Measurements from ENCODE around the gene SKI. TPM values are rescaled to one million over a fixed set of nuclear protein-coding genes. Genes with fewer than 3 reads are reported as not detected.

Gene SKI
- total and polyA plus RNA-seq, 9 of the 15 experiments (the other 6 are each of a cell fraction or from before 2014, with no cell fraction given), result 0.10 to 60.5 (median 4.6) TPM

DNA sequence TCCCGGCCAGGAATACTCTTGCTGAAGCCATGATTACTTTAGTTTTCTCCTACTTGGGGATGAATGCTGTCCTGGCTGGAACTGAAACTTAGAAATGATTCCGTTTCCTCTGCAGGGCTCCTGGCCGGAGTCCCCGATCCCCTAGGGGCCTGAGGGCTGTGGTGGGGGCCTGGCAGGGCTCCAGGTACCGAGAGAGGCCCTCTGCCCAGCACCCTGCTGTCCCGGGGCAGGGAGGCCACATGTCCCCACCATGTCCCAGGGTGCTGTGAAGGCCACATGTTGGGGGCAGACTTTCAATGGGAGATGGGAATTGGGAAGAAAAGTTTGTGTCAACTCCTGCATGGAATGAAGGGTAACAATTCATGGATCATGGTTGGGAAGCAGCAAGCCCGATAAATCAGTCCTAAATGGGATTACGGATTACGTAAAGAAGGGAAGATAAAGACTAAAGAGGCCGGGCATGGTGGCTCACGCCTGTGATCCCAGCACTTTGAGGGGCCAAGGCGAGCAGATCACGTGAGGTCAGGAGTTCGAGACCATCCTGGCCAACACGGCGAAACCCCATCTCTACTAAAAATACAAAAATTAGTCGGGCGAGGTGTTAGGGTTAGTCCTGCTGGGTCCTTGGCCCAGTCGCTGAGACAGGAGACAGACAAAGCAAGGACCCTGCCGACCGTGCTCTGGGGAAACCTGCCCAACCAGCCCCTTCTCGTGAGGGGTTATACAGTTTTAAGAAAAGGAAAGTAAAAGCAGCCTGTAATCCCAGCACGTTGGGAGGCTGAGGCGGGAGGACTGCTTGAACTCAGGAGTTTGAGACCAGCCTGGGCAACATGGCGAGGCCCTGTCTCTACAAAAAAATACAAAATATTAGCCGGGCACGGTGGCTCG lies 125.7 kb downstream of the SKI start:
- BruUV-seq (replicated peaks), result no TSS peak
- Histone ChIP-seq H3K27me3 (ENCODE audit: control insufficient read depth in 2 of 2, insufficient read depth in 2 of 2, low read length in 2 of 2) (peaks cover 88 to 96% of the 10 kb centered on the region in 2 experiments), H3K27ac (ENCODE audit: extremely low read depth, low read depth, low read length) (no peak overlapping the region), H3K36me3 (ENCODE audit: control insufficient read depth, insufficient read depth, low read length) (no peaks in the 10 kb centered on the region), H3K9ac (ENCODE audit: insufficient read depth in 1 of 2, low read depth in 2 of 2, low read length in 2 of 2) (no peak overlapping the region; a peak in 1 of 4 replicates), H3K9me1 (ENCODE audit: control insufficient read depth, insufficient read depth, low read length) (no peaks in the 10 kb centered on the region), H3K4me3 (no peak overlapping the region), H3K4me1 (replicated peaks in 1 of 2; ENCODE audit: control insufficient read depth in 2 of 2, insufficient read depth in 2 of 2, low read length in 2 of 2) (peaks cover 0 to 37% of the 10 kb centered on the region in 2 experiments; a peak in 1 of 5 replicates), H3K9me3 (replicated peaks; ENCODE audit: control insufficient read depth, insufficient read depth, low read depth, low read length) (no peaks in the 10 kb centered on the region), H2AFZ (ENCODE audit: low read depth, low read length) (no peak overlapping the region), H3K79me2 (ENCODE audit: control insufficient read depth, insufficient read depth, low read length) (no peaks in the 10 kb centered on the region), H4K20me1 (replicated peaks; ENCODE audit: control insufficient read depth, insufficient read depth, low read length) (peaks cover 9% of the 10 kb centered on the region), H3K4me2 (ENCODE audit: insufficient read depth, low read length) (no peak overlapping the region)
- ChIA-PET CTCF (ENCODE audit: low intra/inter-chr PET ratio) (no interaction called here), POLR2A (interaction anchor here (0.7 kb wide), 1 partner anchor 369 kb away, joined by 3 read pairs; no protein-coding TSS in a partner anchor)
- DNase-seq (ENCODE audit: extremely low read depth in 1 of 4, low spot score in 3 of 4), result no peak
- in situ Hi-C loops (cut with MboI), result no loop called here
- WGBS (ENCODE audit: insufficient coverage, low coverage, missing lambda C conversion rate), result 3% methylated on average over 28 of the region's 28 CpGs
- ATAC-seq, result no peak
- FAIRE-seq, result no peak
- TF ChIP-seq TFAM (CRISPR knock-in tag; conservative IDR thresholded peaks at IDR 0.05), result no peak
- no peak for TF ChIP-seq HNRNPUL1 (IDR thresholded peaks at IDR 0.05; ENCODE audit: low read length)
- peak; percentile 23; the same call in 1 of the 2 replicates for TF ChIP-seq NFIC (IDR thresholded peaks at IDR 0.05)
- TF ChIP-seq ZNF766 (CRISPR knock-in tag; conservative IDR thresholded peaks at IDR 0.05), result no peak
- no peak for TF ChIP-seq SMARCA4 (IDR thresholded peaks at IDR 0.05)
- no peak for TF ChIP-seq ZNF23 (CRISPR knock-in tag; IDR thresholded peaks at IDR 0.05)
- intact Hi-C loops (cut with micrococcal nuclease), result no loop called here

Measured in K562 (cell line).